ENCODE measurements around the gene KCNK10. TPM values are rescaled to one million over a fixed set of nuclear protein-coding genes. Genes with fewer than 3 reads are reported as not detected.

KCNK10 gene
- total and polyA plus RNA-seq, 10 of the 15 experiments (the other 5 are each of a cell fraction or from before 2014, with no cell fraction given): 0.01 to 0.06 (median 0.02) TPM; not detected in 7

DNA sequence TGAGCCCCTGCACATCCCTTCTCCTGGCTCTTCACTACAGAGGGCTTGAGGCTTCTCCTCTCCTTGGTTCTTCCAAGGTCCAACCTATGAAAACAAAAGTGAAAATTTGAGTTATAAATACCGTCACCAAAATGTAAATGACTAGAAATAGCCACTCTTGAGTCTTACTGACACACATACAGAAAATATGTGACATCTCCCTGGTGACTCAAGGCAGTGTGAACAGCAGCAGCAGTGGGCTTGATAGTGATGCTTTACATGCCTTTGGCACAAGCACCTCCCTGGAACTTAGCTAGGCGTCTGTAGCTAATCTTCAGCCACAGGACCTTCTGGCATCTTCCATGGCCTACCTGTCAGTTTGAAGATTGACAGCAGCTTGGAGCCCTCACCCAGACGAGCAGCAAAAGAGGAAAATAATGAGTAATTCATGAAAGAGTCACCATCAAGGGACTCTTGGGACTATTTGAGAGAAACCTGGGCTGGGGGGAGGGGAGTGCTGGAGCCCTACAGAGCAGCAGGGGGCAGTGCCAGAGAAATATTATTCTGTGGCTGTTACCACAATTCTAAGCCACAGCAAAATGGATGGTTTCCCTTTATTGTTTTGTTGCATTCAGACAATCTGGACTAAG is 158.0 kb downstream of the KCNK10 start:
- peak; percentile 47 for ATAC-seq
- in situ Hi-C loops (cut with MboI): no loop called here
- Histone ChIP-seq H3K4me2 (ENCODE audit: control insufficient read depth, insufficient read depth) (no peak overlapping the region; the same call in 1 of the 2 replicates), H3K27ac (ENCODE audit: control insufficient read depth, insufficient read depth) (no peak overlapping the region), H3K9me3 (replicated peaks; ENCODE audit: control insufficient read depth, insufficient read depth, low read length) (no peaks in the 10 kb centered on the region), H3K4me1 (ENCODE audit: control insufficient read depth, insufficient read depth, low read length) (peaks cover 5% of the 10 kb centered on the region), H3K79me2 (ENCODE audit: control insufficient read depth, insufficient read depth, low read length) (no peaks in the 10 kb centered on the region), H2AFZ (ENCODE audit: control insufficient read depth, low read depth, low read length) (no peak overlapping the region), H4K20me1 (ENCODE audit: control insufficient read depth, insufficient read depth) (no peaks in the 10 kb centered on the region), H3K9ac (ENCODE audit: control insufficient read depth, insufficient read depth, low read length) (no peak overlapping the region), H3K4me3 (no peak overlapping the region), H3K36me3 (ENCODE audit: control insufficient read depth in 2 of 2, insufficient read depth in 2 of 2, low read length in 1 of 2) (no peaks in the 10 kb centered on the region), H3K27me3 (replicated peaks in 1 of 2; ENCODE audit: control insufficient read depth in 2 of 2, insufficient read depth in 2 of 2, low read length in 1 of 2) (no peaks in the 10 kb centered on the region; a peak in 1 of 4 replicates)
- POLR2A ChIA-PET: no interaction called here
- no TSS peak for BruUV-seq (replicated peaks)
- CTCF ChIA-PET: interaction anchor here (0.6 to 3.2 kb wide), 3 partner anchors 56 to 219 kb away, joined by 3 to 17 read pairs (median 3); no protein-coding TSS in a partner anchor
- 7% methylated on average over 3 of the region's 3 CpGs for WGBS (ENCODE audit: insufficient coverage, insufficient replicate concordance, low lambda C conversion rate, missing lambda C conversion rate)
- RAD21 ChIA-PET (ENCODE audit: unreplicated experiment): no interaction called here
- DNase-seq (ENCODE audit: low read depth, low spot score): no peak
- FAIRE-seq: no peak
- SMC1A ChIA-PET (ENCODE audit: uncharacterized antibody, unreplicated experiment): interaction anchor here (1.2 kb wide), 1 partner anchor 24 kb away, joined by 3 read pairs; no protein-coding TSS in a partner anchor
- intact Hi-C loops (cut with micrococcal nuclease; ENCODE audit: unreplicated experiment): no loop called here
- no peak for TF ChIP-seq SUZ12 (IDR thresholded peaks at IDR 0.05; ENCODE audit: unreplicated experiment)
- peak; percentile 72 for TF ChIP-seq BCL3 (IDR thresholded peaks at IDR 0.05; ENCODE audit: borderline replicate concordance, insufficient read depth, low read depth, low read length, poor library complexity, severe bottlenecking)

GRCh38 chr14:88163731-88164255 is 159.3 kb downstream of the KCNK10 start:
- Histone ChIP-seq H2AFZ (ENCODE audit: control insufficient read depth, low read depth, low read length) (no peak overlapping the region), H3K4me1 (ENCODE audit: control insufficient read depth, insufficient read depth, low read length) (peaks cover 5% of the 10 kb centered on the region), H3K27ac (ENCODE audit: control insufficient read depth, insufficient read depth) (no peak overlapping the region), H3K79me2 (ENCODE audit: control insufficient read depth, insufficient read depth, low read length) (no peaks in the 10 kb centered on the region), H3K9me3 (replicated peaks; ENCODE audit: control insufficient read depth, insufficient read depth, low read length) (no peaks in the 10 kb centered on the region), H3K36me3 (ENCODE audit: control insufficient read depth in 2 of 2, insufficient read depth in 2 of 2, low read length in 1 of 2) (no peaks in the 10 kb centered on the region), H4K20me1 (ENCODE audit: control insufficient read depth, insufficient read depth) (no peaks in the 10 kb centered on the region), H3K4me3 (no peak overlapping the region), H3K4me2 (ENCODE audit: control insufficient read depth, insufficient read depth) (no peak overlapping the region), H3K27me3 (replicated peaks in 1 of 2; ENCODE audit: control insufficient read depth in 2 of 2, insufficient read depth in 2 of 2, low read length in 1 of 2) (no peaks in the 10 kb centered on the region; a peak in 1 of 4 replicates), H3K9ac (ENCODE audit: control insufficient read depth, insufficient read depth, low read length) (no peak overlapping the region)
- FAIRE-seq: no peak
- ChIA-PET CTCF (interaction anchor here (0.7 to 3.2 kb wide), 5 partner anchors 11 to 218 kb away, joined by 3 to 17 read pairs (median 4); no protein-coding TSS in a partner anchor), POLR2A (no interaction called here), RAD21 (ENCODE audit: unreplicated experiment) (interaction anchor here (1.0 to 1.7 kb wide), 2 partner anchors 149 to 217 kb away, joined by 3 to 5 read pairs; no protein-coding TSS in a partner anchor), SMC1A (ENCODE audit: uncharacterized antibody, unreplicated experiment) (interaction anchor here (1.0 kb wide), 1 partner anchor 380 kb away, joined by 3 read pairs; no protein-coding TSS in a partner anchor)
- no peak for DNase-seq (ENCODE audit: low read depth, low spot score)
- in situ Hi-C loops (cut with MboI) (no loop called here), intact Hi-C loops (cut with micrococcal nuclease; ENCODE audit: unreplicated experiment) (no loop called here)
- 31% methylated on average over 4 of the region's 4 CpGs for WGBS (ENCODE audit: insufficient coverage, insufficient replicate concordance, low lambda C conversion rate, missing lambda C conversion rate)
- ATAC-seq: no peak
- no TSS peak for BruUV-seq (replicated peaks)
- no peak for TF ChIP-seq BRCA1 (IDR thresholded peaks at IDR 0.05; ENCODE audit: low read depth, low read length)
- TF ChIP-seq, protein P1, sequence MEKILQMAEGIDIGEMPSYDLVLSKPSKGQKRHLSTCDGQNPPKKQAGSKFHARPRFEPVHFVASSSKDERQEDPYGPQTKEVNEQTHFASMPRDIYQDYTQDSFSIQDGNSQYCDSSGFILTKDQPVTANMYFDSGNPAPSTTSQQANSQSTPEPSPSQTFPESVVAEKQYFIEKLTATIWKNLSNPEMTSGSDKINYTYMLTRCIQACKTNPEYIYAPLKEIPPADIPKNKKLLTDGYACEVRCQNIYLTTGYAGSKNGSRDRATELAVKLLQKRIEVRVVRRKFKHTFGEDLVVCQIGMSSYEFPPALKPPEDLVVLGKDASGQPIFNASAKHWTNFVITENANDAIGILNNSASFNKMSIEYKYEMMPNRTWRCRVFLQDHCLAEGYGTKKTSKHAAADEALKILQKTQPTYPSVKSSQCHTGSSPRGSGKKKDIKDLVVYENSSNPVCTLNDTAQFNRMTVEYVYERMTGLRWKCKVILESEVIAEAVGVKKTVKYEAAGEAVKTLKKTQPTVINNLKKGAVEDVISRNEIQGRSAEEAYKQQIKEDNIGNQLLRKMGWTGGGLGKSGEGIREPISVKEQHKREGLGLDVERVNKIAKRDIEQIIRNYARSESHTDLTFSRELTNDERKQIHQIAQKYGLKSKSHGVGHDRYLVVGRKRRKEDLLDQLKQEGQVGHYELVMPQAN (conservative IDR thresholded peaks at IDR 0.05): no peak
- TF ChIP-seq ATF2 (IDR thresholded peaks at IDR 0.05; ENCODE audit: low read length): no peak
- no peak for TF ChIP-seq FOXM1 (IDR thresholded peaks at IDR 0.05; ENCODE audit: low read depth, low read length)
- TF ChIP-seq, protein P2, sequence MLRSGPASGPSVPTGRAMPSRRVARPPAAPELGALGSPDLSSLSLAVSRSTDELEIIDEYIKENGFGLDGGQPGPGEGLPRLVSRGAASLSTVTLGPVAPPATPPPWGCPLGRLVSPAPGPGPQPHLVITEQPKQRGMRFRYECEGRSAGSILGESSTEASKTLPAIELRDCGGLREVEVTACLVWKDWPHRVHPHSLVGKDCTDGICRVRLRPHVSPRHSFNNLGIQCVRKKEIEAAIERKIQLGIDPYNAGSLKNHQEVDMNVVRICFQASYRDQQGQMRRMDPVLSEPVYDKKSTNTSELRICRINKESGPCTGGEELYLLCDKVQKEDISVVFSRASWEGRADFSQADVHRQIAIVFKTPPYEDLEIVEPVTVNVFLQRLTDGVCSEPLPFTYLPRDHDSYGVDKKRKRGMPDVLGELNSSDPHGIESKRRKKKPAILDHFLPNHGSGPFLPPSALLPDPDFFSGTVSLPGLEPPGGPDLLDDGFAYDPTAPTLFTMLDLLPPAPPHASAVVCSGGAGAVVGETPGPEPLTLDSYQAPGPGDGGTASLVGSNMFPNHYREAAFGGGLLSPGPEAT (IDR thresholded peaks at IDR 0.05; ENCODE audit: low read depth): no peak
- TF ChIP-seq ESRRA (IDR thresholded peaks at IDR 0.05; ENCODE audit: low read length): no peak
